GM18519 (cell line): Measurements from ENCODE around the gene FAM118A.
"Not testable (repeated sequence)": the region's sequence is repeated elsewhere in the genome, so short reads cannot be mapped to it uniquely, and the experiment has no call there.

Experiments used
- ATAC-seq: cut with Tn5 transposase; IDR thresholded peaks from one replicate; pipeline ENCODE4 v1.9.1; 2021; ENCODE audit warnings: mild to moderate bottlenecking, moderate library complexity; ENCODE audit not compliant: unreplicated experiment, low FRiP score

The FAM118A gene

DNA sequence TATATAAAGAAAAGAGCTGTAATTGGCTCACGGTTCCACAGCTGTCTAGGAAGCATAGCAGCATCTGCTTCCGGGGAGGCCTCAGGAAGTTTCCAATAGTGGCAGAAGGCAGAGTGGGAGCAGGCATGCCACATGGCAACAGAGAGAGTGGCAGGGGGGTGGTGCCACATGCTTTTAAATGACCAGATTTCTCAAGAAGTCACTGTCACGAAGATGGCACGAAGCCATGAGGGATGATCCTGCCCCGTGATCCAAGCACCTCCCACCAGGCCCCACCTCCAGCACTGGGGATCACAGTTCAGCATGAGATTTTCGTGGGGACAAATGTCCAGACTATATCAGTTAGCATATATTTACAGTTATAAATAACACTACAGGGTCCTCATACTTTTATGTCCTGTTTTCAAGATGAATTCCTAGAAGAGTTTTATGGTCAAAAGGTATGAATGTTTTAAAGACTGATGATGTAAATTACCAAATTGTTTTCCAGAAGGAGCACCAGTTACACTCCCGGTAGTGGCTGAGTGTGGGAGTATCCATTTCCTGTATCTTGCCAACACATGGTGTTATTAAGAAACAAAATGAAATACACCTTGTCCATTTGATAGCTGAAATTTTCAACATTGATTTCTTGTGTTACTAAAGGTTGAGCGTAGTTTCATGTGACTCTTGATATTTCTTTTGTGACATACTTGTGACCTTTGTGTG lies 19.2 kb downstream of the FAM118A start:
- ATAC-seq, result no peak

GRCh38 chr22:45329530-45329936 lies 19.8 kb downstream of the FAM118A start:
- no peak for ATAC-seq

DNA sequence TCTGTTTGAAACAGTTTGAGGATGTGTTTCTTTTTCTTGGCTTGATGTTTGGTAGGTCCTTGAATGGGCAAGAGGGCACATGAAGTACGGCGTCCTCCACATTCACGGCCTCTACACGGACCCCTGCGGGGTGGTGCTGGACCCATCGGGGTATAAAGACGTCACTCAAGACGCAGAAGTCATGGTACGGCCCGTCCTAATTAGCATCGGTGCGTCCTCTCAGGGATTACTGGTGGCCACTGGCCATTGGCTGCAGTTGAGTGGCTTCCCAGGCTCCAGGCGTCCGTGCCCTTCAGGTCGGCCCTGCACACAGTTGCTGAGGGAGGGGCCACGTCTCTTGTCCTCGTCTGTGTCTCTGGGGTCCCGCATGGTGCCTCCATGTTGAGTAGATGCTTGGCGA lies 20.8 kb downstream of the FAM118A start:
- no peak for ATAC-seq

- no peak for ATAC-seq
Measured at GRCh38 chr22:45331486-45331885, 21.8 kb downstream of the FAM118A start.

GRCh38 chr22:45332001-45332400 lies 22.3 kb downstream of the FAM118A start:
- no peak for ATAC-seq

DNA sequence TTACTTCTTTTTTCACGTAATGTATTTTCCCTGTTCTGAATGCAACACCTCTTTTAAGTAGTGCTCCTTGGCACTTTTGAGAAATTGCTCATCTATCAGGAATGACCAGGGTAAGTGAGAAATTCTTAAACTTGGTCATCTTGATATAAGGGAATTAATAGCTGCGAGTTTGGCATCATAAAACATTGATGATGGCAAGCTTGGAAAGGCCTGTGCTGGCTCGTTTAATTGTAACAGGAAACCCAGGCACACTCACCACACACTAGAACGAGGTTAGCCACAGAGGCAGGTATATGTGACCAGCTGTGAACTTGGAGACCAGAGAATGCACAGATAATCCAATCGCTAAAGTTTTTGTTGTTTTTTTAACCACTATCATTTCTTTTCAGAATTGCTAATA lies 24.3 kb downstream of the FAM118A start:
- no peak for ATAC-seq

DNA sequence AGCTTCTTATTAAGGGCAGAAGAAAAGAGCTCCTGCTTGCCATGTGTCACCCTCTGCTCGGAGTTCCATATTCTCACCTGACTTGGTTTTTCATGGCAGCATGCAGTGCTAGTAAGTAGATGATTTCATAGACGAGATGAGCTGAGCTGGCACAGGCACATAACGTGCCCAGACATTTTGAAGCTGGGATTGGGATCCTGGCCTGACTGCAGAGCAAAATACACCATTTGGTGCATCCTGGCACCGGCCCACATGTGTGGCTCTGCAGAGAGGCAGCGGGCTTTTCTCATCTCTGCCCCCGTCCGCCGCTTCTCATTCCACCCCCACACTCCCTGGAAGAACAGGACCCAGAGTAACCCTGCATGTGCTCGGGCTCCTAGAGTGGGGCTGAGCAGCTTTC lies 24.8 kb downstream of the FAM118A start:
- no peak for ATAC-seq

DNA sequence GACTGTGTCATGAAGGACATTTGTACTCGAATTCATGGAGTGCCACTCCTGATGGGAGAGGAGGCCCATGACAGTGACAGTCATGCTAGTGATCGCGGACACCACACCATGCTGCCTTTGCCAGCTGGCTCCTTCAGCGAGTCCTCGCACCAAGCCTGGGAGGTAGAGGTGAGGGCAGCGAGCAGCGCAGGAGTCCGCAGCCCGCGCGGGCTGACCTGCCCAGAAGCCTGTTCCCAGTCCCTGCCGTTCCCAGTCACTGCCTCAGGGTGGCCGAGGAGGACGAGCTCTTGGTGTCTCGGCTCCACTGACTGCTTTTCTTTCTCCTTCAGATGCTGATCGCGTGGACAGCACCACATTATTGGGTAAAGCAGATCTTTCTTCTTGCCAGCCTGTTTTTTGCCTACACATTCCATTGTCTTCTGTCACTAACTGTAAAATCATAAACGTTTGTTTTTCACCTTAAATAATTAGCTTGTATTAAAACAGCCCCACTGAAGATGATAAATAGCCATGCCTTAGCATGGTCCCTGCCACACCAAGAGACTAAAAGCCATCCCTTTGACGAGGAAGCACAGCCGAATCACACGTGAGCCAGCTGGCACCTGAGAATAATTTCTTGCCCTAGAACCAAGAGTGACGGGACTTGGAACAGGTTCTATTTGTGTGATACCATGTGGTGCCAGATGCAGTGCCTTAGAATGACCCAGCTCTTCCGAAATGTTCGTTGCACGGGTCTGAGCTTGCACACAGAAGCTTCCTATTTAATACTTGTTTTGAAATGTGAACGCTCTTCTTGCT lies 25.5 kb downstream of the FAM118A start:
- no peak for ATAC-seq

GRCh38 chr22:45335854-45336522 lies 26.3 kb downstream of the FAM118A start:
- ATAC-seq, result no peak

DNA sequence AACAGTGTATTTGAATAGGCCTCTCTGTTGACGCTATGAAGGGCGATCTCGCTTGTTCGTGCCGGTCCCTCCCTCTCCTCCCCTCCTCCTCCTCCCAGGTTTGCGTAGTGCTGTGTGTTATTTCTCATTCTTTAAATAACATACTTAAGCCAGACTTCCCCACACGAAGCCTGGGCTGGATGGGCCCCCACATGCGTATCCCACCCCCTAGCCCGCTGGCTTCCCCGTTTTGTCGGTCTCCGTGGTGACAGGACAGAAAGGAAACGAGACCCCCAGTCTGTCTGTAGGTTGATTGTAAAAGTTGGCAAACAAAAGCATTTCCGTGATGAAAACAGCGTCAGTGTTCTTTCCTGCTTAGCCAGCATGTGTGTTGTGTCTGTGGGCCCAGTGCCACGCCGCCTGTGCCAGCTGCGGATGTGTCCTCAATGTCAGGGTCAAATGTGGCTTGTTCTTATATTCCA lies 27.3 kb downstream of the FAM118A start:
- no peak for ATAC-seq

DNA sequence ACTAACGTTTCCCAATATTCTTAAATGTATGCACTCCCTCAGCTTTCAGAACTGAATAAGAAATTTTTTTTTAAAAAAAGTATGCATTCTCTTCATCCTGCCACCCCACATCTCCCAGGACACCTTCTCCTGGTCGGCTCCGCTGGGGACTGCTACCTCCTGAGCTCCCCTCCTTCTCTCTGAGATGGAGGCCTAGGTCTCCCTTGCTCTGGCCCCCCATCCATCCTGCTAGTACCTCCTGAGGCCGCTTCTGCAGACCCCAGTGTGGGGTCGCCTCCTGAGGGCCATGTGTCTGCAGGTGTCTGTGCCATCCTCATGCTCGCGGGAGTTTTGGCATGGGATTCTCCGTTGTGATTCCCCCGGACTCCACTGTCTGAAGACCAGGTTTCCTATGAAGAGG lies 27.8 kb downstream of the FAM118A start:
- no peak for ATAC-seq

GRCh38 chr22:45338795-45339194 lies 29.1 kb downstream of the FAM118A start:
- no peak for ATAC-seq

GRCh38 chr22:45340323-45340722 lies 30.6 kb downstream of the FAM118A start:
- ATAC-seq, result no peak

DNA sequence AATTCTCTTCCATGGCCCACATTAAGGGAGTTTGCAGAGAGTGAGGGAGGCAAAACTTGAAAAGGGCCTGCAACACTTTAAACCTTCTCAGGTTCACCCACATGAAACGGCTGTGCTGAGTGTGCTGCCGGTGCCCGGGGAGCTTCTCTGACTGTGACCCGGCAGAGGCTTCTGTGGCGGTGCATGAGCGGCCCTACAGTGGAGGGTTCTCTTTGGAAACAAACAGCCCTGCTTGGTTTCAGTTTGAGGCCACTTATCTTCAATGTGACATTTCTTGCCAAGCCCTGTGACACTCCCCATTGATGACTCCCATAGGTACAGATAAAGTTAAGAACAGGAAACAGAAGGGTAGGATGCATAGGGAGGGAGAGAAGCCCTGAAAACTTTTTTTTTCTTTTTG lies 31.8 kb downstream of the FAM118A start:
- ATAC-seq, result no peak

- no peak for ATAC-seq
Measured at GRCh38 chr22:45343143-45343542, 33.4 kb downstream of the FAM118A start.

- no peak for ATAC-seq
Measured at GRCh38 chr22:45344334-45344733, 34.6 kb downstream of the FAM118A start.

GRCh38 chr22:45349916-45350315 lies 40.2 kb downstream of the FAM118A start:
- no peak for ATAC-seq

DNA sequence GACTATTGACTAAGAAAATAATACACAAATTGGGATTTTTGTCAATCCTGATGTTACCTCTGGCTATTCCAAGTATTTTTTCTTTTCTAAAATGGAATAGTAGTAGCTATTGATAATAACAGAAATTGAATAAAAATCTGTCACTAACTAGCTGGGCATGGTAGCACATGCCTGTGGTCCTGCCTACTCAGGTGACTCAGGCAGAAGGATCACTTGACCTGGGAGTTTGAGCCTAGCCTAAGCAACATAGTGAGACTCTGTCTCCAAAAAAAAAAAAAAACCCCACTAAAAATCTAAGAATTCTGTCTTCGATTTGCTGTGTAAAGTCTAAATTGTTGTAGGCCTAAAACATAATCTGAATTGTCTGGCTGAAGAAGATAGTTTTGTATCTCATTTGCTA lies 42.2 kb downstream of the FAM118A start:
- ATAC-seq, result no peak

DNA sequence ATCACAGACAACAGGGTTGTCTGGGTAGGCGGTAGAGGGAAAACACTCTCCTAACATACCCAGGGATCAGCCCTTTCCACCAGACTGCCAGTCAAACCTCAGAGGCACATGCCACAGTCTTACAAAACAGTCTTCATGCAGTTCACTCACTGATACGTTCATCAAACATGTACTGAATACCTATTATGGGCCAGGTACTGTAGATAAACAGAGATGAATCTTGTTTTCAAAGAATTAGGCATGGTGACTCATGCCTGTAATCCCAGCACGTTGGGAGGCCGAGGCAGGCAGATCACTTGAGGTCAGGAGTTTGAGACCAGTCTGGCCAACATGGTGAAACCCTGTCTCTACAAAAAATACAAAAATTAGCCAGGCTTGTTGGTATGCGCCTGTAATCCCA lies 43.0 kb downstream of the FAM118A start:
- ATAC-seq, result not testable (repeated sequence)

- ATAC-seq, result no peak
Measured at GRCh38 chr22:45353786-45354185, 44.1 kb downstream of the FAM118A start.

GRCh38 chr22:45357490-45357889 lies 47.8 kb downstream of the FAM118A start:
- no peak for ATAC-seq
